OCI-LY3 (cell line): ENCODE measurements around the gene TOMM40.

ENCODE experiments used
- EZH2phosphoT487 ChIP-seq: fragments of 200-600 bp; shearing (Covaris generic); IDR thresholded peaks from 2 replicates; pipeline ENCODE4 v1.6.1; 2018; ENCODE audit warnings: antibody characterized with exemption, mixed run types, low read depth
- TF ChIP-seq, protein P1 (sequence below): fragments of 200-600, 300-600 bp; sonication (generic); IDR thresholded peaks from 2 replicates; pipeline ENCODE4 v1.5.1; 2014; ENCODE audit warnings: antibody characterized with exemption, low read length, low read depth

DNA sequence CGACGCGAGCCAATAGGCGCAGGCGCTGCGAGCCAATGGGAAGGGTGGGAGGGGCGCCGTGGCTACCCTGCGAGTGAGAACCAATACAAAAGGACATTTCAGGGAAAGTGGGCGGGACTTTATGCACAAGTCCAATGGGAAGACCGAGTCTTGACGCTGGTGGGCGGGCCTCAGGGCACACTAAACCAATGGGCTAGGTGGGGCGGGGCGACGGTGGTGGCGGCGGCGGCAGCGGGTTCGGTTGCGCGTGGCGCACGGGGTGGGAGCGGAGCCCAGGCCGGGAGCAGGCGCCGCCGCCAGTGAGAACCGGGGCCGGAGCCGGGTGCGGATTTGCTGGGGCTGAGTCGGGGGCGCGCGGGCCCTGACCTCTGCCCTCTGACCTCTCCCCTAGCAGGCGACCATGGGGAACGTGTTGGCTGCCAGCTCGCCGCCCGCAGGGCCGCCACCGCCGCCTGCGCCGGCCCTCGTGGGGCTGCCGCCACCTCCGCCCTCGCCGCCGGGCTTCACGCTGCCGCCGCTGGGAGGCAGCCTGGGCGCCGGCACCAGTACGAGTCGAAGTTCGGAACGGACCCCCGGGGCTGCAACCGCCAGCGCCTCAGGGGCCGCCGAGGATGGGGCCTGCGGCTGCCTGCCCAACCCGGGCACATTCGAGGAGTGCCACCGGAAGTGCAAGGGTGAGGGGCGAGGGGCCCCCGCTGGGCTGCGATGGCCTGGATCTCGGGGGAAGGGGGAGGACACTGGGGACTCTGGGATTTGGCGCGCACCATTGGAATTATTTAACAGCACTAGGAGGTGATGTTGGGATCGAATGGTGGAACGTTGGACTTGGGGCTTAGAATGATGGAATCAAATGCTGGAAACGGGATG, at the start of gene TOMM40:
- TF ChIP-seq, protein P1, sequence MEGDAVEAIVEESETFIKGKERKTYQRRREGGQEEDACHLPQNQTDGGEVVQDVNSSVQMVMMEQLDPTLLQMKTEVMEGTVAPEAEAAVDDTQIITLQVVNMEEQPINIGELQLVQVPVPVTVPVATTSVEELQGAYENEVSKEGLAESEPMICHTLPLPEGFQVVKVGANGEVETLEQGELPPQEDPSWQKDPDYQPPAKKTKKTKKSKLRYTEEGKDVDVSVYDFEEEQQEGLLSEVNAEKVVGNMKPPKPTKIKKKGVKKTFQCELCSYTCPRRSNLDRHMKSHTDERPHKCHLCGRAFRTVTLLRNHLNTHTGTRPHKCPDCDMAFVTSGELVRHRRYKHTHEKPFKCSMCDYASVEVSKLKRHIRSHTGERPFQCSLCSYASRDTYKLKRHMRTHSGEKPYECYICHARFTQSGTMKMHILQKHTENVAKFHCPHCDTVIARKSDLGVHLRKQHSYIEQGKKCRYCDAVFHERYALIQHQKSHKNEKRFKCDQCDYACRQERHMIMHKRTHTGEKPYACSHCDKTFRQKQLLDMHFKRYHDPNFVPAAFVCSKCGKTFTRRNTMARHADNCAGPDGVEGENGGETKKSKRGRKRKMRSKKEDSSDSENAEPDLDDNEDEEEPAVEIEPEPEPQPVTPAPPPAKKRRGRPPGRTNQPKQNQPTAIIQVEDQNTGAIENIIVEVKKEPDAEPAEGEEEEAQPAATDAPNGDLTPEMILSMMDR = no peak
- no peak for TF ChIP-seq EZH2phosphoT487
